KOPT-K1 (cell line): Measurements from ENCODE around the gene TRAFD1.
A peak's percentile ranks its signal among the peaks of the same experiment; 100 is the strongest.
"Not testable (repeated sequence)": the region's sequence is repeated elsewhere in the genome, so short reads cannot be mapped to it uniquely, and the experiment has no call there.

Source experiments
- H3K27ac ChIP-seq: fragments of 200-600 bp; sonication (generic); 2 replicates; pipeline ENCODE4 v1.5.1; 2016; ENCODE audit warnings: antibody characterized with exemption, mild to moderate bottlenecking, low read depth, low read length; ENCODE audit not compliant: poor library complexity, severe bottlenecking
- H3K36me3 ChIP-seq: fragments of 200-600 bp; sonication (generic); 2 replicates; pipeline ENCODE4 v1.5.1; 2017; ENCODE audit warnings: antibody characterized with exemption, mild to moderate bottlenecking, low read length, moderate library complexity; ENCODE audit not compliant: insufficient read depth
- H3K9me3 ChIP-seq: fragments of 200-600 bp; sonication (generic); 2 replicates; pipeline ENCODE4 v1.5.1; 2017; ENCODE audit warnings: antibody characterized with exemption, low read length, mild to moderate bottlenecking; ENCODE audit not compliant: insufficient read depth, poor library complexity, severe bottlenecking

The TRAFD1 gene

DNA sequence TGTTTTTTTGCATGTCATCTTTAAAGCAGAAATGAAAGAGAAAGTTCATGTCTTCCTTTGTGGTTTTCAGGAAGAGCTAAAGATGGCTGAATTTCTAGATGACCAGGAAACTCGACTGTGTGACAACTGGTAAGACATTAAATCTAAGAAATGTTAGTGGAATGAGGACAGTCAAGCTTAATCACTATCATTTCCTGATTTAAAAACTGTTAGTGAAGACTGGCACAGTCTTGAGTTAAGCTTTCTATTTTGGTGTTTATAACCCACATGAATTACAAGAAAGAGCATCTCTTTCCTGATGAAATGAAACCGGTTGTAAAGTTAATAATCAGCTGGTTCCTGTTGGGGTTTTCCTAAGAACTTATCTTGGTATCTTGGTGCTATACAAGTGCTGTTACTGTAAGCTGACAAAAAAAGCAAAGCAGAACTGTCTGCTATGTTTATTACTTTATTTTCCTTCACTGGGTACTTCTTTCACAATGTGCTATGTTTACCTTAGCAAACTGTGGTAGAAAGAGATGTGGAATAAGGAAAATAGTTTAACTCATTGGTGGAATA is 5.2 kb downstream of the TRAFD1 start:
- Histone ChIP-seq H3K27ac (peak overlapping the region; percentile 58), H3K36me3 (peaks cover 37% of the 10 kb centered on the region), H3K9me3 (no peaks in the 10 kb centered on the region)

- H3K36me3 ChIP-seq = peaks cover 49% of the 10 kb centered on the region
- no peaks in the 10 kb centered on the region for H3K9me3 ChIP-seq
- H3K27ac ChIP-seq = peak overlapping the region; percentile 58
Measured at GRCh38 chr12:112131686-112132085, 6.3 kb downstream of the TRAFD1 start.

DNA sequence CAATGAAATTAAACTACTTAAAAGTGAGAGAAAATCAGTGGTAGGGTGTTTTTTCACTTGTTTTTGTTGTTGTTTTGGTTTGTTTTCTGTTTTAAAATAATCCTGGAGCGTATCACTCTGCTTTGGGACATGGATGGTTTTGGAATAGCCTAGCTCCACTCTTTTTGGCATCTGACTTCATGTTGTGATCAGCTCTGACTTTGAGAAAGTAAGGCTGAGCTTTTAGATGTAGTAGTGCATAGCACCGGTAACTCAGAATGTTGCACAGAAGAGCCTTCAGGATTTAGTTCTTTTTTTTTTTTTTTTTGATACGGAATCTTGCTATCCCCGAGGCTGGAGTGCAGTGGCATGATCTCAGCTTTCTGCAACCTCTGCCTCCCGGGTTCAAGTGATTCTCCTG is 8.1 kb downstream of the TRAFD1 start:
- Histone ChIP-seq H3K27ac (no peak overlapping the region), H3K36me3 (peaks cover 64% of the 10 kb centered on the region)

DNA sequence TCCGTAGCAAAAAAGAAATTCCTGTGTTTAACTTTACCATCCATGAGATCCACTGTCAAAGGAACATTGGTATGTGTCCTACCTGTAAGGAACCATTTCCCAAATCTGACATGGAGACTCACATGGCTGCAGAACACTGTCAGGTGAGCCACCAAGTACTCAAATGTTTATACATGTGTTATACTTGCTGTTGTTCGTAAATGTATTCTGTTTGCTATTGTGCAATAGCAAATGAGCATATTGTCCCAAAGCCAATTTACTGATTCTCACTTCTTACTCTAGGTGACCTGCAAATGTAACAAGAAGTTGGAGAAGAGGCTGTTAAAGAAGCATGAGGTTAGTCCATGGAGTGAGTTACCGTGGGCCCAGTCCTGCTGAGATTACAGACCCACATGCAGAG is 9.4 kb downstream of the TRAFD1 start:
- Histone ChIP-seq H3K27ac (no peak overlapping the region), H3K9me3 (no peaks in the 10 kb centered on the region), H3K36me3 (peaks cover 77% of the 10 kb centered on the region)

More for the DNA sequence above, 8.1 kb downstream of the TRAFD1 start:
- no peaks in the 10 kb centered on the region for H3K9me3 ChIP-seq

GRCh38 chr12:112140728-112141127 is 15.4 kb downstream of the TRAFD1 start:
- no peaks in the 10 kb centered on the region for H3K9me3 ChIP-seq
- H3K27ac ChIP-seq = no peak overlapping the region
- H3K36me3 ChIP-seq = peaks cover 98% of the 10 kb centered on the region

GRCh38 chr12:112146123-112146522 is 20.8 kb downstream of the TRAFD1 start:
- Histone ChIP-seq H3K36me3 (peaks cover 99% of the 10 kb centered on the region), H3K9me3 (no peaks in the 10 kb centered on the region), H3K27ac (no peak overlapping the region)

DNA sequence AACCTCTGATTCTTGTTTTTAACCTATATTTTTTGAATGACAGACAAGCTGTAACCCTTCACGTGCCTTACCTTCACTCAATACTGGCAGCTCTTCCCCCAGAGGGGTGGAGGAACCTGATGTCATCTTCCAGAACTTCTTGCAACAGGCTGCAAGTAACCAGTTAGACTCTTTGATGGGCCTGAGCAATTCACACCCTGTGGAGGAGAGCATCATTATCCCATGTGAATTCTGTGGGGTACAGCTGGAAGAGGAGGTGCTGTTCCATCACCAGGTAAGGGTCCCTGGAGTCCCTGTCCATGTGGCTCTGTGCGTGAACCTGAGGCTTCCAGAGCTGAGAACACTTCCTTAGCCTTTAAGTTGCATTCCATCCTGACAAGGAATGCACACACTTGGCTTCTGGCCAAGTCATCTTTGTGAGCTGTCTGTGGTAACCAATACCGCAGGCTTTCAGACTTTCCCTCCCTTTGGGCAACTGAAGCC is 22.7 kb downstream of the TRAFD1 start:
- Histone ChIP-seq H3K9me3 (no peaks in the 10 kb centered on the region), H3K27ac (no peak overlapping the region), H3K36me3 (peaks cover 99% of the 10 kb centered on the region)

GRCh38 chr12:112149596-112149995 is 24.2 kb downstream of the TRAFD1 start:
- H3K27ac ChIP-seq = no peak overlapping the region
- H3K9me3 ChIP-seq = no peaks in the 10 kb centered on the region
- H3K36me3 ChIP-seq = peaks cover 98% of the 10 kb centered on the region

DNA sequence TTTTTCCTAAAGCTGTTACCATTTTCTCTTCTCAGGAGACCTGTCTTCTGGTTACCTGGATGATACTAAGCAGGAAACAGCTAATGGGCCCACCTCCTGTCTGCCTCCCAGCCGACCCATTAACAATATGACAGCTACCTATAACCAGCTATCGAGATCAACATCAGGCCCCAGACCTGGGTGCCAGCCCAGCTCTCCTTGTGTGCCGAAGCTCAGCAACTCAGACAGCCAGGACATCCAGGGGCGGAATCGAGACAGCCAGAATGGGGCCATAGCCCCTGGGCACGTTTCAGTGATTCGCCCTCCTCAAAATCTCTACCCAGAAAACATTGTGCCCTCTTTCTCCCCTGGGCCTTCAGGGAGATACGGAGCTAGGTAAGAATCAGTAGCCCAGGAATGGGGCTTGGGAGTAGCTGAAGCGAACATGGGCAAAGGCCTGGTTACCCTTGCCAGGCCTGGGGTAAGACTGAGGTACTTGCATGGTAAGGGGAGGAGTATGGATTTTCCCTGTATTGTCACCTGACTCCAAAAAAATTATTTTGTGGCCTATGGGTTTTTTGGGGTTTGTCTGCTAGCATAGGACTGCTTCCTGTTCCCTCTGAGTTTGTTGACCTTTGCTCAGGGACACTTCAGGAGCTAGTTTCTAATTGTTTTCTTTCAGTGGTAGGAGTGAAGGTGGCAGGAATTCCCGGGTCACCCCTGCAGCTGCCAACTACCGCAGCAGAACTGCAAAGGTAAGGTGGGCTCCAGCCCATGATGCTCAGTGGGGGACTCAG is 26.6 kb downstream of the TRAFD1 start:
- Histone ChIP-seq H3K9me3 (no peaks in the 10 kb centered on the region), H3K27ac (no peak overlapping the region), H3K36me3 (peaks cover 76% of the 10 kb centered on the region)

GRCh38 chr12:112153181-112153892 is 28.0 kb downstream of the TRAFD1 start:
- Histone ChIP-seq H3K36me3 (peaks cover 66% of the 10 kb centered on the region), H3K9me3 (no peaks in the 10 kb centered on the region), H3K27ac (no peak overlapping the region)

GRCh38 chr12:112153893-112154219 is 28.5 kb downstream of the TRAFD1 start:
- H3K9me3 ChIP-seq = no peaks in the 10 kb centered on the region
- peaks cover 66% of the 10 kb centered on the region for H3K36me3 ChIP-seq
- no peak overlapping the region for H3K27ac ChIP-seq

DNA sequence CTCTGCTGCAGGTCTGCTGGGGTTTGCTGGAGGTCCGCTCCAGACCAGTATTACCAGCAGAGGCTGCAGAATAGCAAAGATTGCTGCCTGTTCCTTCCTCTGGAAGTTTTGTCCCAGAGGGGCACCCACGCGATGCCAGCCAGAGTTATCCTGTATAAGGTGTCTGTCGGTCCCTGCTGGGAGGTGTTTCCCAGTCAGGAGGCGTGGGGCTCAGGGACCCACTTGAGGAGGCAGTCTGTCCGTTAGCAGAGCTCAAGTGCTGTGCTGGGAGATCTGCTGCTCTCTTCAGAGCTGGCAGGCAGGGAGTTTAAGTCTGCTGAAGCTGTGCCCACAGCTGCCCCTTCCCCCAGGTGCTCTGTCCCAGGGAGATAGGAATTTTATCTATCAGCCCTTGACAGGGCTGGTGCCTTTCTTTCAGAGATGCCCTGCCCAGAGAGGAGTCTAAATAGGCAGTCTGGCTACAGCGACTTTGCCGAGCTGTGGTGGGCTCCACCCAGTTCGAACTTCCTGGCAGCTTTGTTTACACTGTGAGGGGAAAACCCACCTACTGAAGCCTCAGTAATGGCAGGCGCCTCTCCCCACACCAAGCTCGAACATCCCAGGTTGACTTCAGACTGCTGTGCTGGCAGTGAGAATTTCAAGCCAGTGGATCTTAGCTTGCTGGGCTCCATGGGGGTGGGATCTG is 33.2 kb downstream of the TRAFD1 start:
- not testable (repeated sequence) for H3K9me3 ChIP-seq, H3K27ac ChIP-seq
- peaks cover 64% of the 10 kb centered on the region for H3K36me3 ChIP-seq

GRCh38 chr12:112159146-112159541 is 33.8 kb downstream of the TRAFD1 start:
- peaks cover 64% of the 10 kb centered on the region for H3K36me3 ChIP-seq
- H3K27ac ChIP-seq = no peak overlapping the region
- no peaks in the 10 kb centered on the region for H3K9me3 ChIP-seq

DNA sequence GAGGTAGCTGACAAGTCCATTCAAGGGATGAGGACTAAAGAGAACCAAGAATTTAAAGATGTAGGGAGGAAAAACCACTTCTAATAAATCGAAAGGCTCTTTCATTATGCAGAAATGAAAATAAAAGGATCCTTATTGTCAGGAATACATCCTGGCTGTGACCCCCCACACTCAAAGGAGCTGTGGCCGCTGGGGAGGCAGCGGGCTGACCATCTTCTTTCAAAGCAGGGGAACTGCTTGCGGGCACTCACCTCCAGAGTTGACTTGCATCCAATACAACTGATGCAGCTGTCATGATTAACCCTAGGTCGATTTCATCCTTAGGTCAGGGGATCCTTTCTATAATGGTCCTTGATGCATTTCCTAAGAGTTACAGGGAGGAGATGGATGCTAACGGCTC is 35.3 kb downstream of the TRAFD1 start:
- no peak overlapping the region for H3K27ac ChIP-seq
- peaks cover 62% of the 10 kb centered on the region for H3K36me3 ChIP-seq

DNA sequence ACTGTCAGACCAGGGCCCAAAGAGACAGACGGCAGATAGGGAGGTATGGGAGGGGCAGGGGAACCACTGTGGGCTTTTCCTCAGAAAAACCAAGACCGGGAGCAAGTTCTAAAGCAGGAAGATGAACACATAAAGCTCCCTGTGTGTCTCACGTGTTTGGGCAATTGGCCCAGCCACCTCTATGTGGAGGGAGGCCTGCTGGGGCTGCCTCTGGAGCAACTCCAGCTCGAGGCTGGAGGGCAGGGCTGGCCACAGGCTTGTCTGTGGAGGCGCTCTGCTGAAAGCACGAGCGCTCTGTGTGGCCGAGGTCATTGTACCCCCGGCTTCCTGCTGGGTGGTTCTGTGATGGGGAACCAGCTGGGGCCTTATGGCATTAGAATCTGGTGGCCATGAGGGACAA is 36.4 kb downstream of the TRAFD1 start:
- Histone ChIP-seq H3K9me3 (no peaks in the 10 kb centered on the region), H3K36me3 (peaks cover 62% of the 10 kb centered on the region), H3K27ac (no peak overlapping the region)

More for the DNA sequence above, 35.3 kb downstream of the TRAFD1 start:
- no peaks in the 10 kb centered on the region for H3K9me3 ChIP-seq
